ENCODE measurements around the gene RAB31.
"Not testable (repeated sequence)": the region's sequence is repeated elsewhere in the genome, so short reads cannot be mapped to it uniquely, and the experiment has no call there.

The RAB31 gene

DNA sequence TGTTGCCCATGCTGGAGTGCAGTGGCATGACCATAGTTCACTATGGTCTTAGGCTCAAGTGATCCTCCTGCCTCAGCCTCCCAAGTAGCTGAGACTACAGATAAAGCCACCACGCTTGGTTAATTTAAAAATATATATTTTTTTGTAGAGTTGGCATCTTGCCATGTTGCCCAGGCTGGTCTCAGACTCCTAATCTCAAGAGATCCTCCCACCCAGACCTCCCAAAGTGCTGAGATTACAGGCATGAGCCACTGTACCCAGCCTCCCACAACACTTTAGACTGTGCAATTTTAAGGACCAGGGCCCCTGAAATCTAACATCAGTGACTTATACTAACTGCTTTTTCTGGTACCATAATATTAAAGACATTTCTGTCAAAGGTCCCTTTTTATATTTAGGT lies 182.9 kb downstream of the RAB31 start:
- Histone ChIP-seq H3K27ac (no peak overlapping the region), H3K4me2 (ENCODE audit: low read length) (no peak overlapping the region), H3K9me3 (ENCODE audit: control insufficient read depth, low read length) (no peaks in the 10 kb centered on the region), H3K36me3 (ENCODE audit: control insufficient read depth, insufficient read depth, low read length) (no peaks in the 10 kb centered on the region), H3K79me2 (no peaks in the 10 kb centered on the region), H3K4me1 (no peaks in the 10 kb centered on the region), H3K27me3 (ENCODE audit: control insufficient read depth, insufficient read depth, low read length) (no peaks in the 10 kb centered on the region), H3K9ac (no peak overlapping the region), H2AFZ (no peak overlapping the region), H3K4me3 (ENCODE audit: low read depth, low read length) (no peak overlapping the region)
- TF ChIP-seq, protein P1, sequence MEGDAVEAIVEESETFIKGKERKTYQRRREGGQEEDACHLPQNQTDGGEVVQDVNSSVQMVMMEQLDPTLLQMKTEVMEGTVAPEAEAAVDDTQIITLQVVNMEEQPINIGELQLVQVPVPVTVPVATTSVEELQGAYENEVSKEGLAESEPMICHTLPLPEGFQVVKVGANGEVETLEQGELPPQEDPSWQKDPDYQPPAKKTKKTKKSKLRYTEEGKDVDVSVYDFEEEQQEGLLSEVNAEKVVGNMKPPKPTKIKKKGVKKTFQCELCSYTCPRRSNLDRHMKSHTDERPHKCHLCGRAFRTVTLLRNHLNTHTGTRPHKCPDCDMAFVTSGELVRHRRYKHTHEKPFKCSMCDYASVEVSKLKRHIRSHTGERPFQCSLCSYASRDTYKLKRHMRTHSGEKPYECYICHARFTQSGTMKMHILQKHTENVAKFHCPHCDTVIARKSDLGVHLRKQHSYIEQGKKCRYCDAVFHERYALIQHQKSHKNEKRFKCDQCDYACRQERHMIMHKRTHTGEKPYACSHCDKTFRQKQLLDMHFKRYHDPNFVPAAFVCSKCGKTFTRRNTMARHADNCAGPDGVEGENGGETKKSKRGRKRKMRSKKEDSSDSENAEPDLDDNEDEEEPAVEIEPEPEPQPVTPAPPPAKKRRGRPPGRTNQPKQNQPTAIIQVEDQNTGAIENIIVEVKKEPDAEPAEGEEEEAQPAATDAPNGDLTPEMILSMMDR (IDR thresholded peaks at IDR 0.05) = no peak

DNA sequence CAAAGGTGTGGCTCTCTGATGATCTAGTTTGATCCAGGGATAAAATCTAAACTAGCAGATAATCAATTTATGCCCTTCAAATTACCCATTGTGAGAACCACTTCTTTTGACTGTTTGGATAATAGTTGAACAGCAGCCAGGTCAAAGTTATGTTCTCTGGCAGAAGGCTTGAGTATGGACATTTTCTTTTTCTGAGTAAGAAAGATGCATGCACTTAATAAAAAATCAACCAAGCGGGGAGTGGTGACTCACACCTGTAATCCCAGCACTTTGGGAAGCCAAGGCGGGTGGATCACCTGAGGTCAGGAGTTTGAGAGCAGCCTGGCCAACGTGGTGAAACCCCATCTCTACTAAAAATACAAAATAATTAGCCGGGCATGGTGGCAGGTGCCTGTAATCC lies 183.4 kb downstream of the RAB31 start:
- not testable (repeated sequence) for H3K36me3 ChIP-seq (ENCODE audit: control insufficient read depth, insufficient read depth, low read length); H3K27ac ChIP-seq; H3K9ac ChIP-seq; H3K4me3 ChIP-seq (ENCODE audit: low read depth, low read length); H3K79me2 ChIP-seq; H3K9me3 ChIP-seq (ENCODE audit: control insufficient read depth, low read length); H3K27me3 ChIP-seq (ENCODE audit: control insufficient read depth, insufficient read depth, low read length); H3K4me1 ChIP-seq; H2AFZ ChIP-seq; H3K4me2 ChIP-seq (ENCODE audit: low read length)

DNA sequence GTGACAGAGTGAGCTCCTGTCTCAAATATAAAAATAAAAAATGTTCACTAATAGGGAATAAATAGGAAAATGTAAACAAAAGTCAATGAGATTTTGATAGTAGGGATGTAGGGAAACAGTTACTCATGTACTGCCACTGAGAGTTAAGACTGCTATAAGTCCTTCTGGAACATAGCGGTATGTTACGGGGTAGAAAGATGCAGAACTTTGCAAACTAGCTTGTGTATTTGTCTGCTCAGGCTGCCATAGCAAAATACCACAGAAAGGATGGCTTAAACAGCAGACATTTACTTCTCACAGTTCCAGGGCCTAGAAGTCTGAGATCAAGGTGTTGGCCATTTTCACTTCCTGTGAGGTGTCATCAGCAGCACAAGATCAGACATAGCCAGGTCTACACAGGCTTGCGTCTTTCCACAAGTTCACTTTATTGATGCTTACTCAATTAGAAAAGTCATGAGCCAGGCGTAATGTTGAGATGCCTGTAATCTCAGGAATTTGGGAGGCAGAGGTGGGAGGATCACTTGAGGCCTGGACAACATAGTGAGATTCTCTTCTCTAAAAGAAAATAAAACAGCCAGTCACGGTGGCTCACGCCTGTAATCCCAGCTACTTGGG lies 186.5 kb downstream of the RAB31 start:
- Histone ChIP-seq H3K36me3 (ENCODE audit: control insufficient read depth, insufficient read depth, low read length) (no peaks in the 10 kb centered on the region), H2AFZ (no peak overlapping the region), H3K4me3 (ENCODE audit: low read depth, low read length) (no peak overlapping the region), H3K27ac (no peak overlapping the region), H3K9me3 (ENCODE audit: control insufficient read depth, low read length) (no peaks in the 10 kb centered on the region), H3K9ac (no peak overlapping the region), H3K4me2 (ENCODE audit: low read length) (no peak overlapping the region), H3K79me2 (no peaks in the 10 kb centered on the region), H3K27me3 (ENCODE audit: control insufficient read depth, insufficient read depth, low read length) (no peaks in the 10 kb centered on the region), H3K4me1 (peaks cover 5% of the 10 kb centered on the region)
- TF ChIP-seq, protein P1 (IDR thresholded peaks at IDR 0.05) = no peak

DNA sequence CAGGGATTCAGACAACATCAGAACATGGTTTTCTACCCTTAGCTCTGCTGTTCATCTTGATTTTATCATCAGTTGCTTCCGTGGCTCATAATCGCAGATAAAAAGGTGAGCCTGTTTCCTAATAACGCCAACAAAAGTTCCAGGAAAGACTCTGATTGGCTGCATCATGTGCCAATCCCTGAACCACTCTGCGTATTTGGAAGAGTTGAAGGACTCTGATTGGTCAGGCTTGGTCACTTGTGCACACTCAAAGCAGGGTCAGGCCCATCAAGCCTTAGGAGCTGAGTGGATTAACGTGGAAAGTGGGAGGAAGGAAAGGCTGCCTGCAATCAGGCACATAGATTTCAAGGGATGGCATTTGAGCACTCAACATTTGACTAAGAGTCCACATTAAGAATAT lies 189.0 kb downstream of the RAB31 start:
- no peaks in the 10 kb centered on the region for H3K36me3 ChIP-seq (ENCODE audit: control insufficient read depth, insufficient read depth, low read length)
- H3K9ac ChIP-seq = no peak overlapping the region
- no peaks in the 10 kb centered on the region for H3K9me3 ChIP-seq (ENCODE audit: control insufficient read depth, low read length)
- no peak overlapping the region for H3K27ac ChIP-seq
- no peaks in the 10 kb centered on the region for H3K79me2 ChIP-seq
- H3K4me3 ChIP-seq (ENCODE audit: low read depth, low read length) = no peak overlapping the region
- TF ChIP-seq, protein P1 (IDR thresholded peaks at IDR 0.05) = no peak
- peaks cover 5% of the 10 kb centered on the region for H3K4me1 ChIP-seq
- H3K4me2 ChIP-seq (ENCODE audit: low read length) = no peak overlapping the region
- no peak overlapping the region for H2AFZ ChIP-seq
- no peaks in the 10 kb centered on the region for H3K27me3 ChIP-seq (ENCODE audit: control insufficient read depth, insufficient read depth, low read length)

DNA sequence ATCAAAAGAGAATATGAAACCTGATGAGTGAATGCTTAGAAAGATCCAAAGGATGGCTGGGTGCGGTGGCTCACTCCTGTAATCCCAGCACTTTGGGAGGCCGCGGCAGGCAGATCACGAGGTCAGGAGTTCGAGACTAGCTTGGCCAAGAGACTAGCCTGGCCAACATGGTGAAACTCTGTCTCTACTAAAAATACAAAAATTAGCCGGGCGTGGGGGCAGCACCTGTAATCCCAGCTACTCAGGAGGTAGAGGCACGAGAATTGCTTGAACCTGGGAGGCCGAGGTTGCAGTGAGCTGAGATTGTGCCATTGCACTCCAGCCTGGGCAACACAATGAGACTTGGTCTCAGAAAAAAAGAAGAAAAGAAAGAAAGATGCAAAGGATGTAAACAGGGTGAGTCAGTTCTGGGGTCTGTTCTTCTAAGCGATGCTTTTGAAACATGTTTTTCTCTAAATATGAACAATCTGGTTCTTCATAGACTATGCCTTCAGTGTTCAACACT lies 189.7 kb downstream of the RAB31 start:
- not testable (repeated sequence) for H3K4me3 ChIP-seq (ENCODE audit: low read depth, low read length); H3K9me3 ChIP-seq (ENCODE audit: control insufficient read depth, low read length); H2AFZ ChIP-seq; H3K9ac ChIP-seq; H3K27ac ChIP-seq; H3K36me3 ChIP-seq (ENCODE audit: control insufficient read depth, insufficient read depth, low read length); H3K4me2 ChIP-seq (ENCODE audit: low read length); H3K4me1 ChIP-seq; H3K27me3 ChIP-seq (ENCODE audit: control insufficient read depth, insufficient read depth, low read length); H3K79me2 ChIP-seq
